ENCODE data around the gene KCTD2.

GRCh38 chr17:75079023-75079373 lies 32.0 kb downstream of the KCTD2 start:
- TF ChIP-seq POLR2A (IDR thresholded peaks at IDR 0.05) (no peak), CTCF (IDR thresholded peaks at IDR 0.05) (no peak)

Data from lower leg skin (tissue), 3 donors.